Retina (tissue), 1 donor: Measurements from ENCODE around the gene SERPINA6.
"Not testable (repeated sequence)": the region's sequence is repeated elsewhere in the genome, so short reads cannot be mapped to it uniquely, and the experiment has no call there.

ENCODE experiments used
- DNase-seq: peaks from one replicate; pipeline ENCODE4 v3.0.0-alpha.2; 2016

SERPINA6 gene

GRCh38 chr14:94320243-94320642 lies 2.9 kb downstream of the SERPINA6 start:
- DNase-seq = no peak

GRCh38 chr14:94317259-94317658 lies 5.9 kb downstream of the SERPINA6 start:
- DNase-seq = no peak

DNA sequence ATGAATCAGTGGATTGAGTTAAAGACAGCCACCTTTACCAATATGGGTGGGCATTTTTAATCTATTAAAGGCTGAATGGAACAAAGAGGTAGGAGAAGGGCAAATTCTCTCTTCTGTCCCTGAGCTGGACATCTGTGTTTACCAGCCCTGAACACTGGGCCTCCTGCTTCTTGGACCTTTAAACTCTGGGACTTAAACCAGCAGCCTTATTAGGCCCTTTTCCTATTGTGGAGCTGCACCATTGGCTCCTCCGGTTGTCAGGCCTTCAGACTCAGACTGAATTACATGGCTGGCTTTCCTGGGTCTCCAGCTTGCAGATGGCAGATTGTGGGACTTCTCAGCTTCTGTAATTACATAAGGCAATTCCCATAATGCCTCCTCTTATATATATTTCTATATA lies 6.4 kb downstream of the SERPINA6 start:
- DNase-seq = no peak

GRCh38 chr14:94314890-94315289 lies 8.2 kb downstream of the SERPINA6 start:
- no peak for DNase-seq

- DNase-seq = no peak
Measured at GRCh38 chr14:94313991-94314655, 9.0 kb downstream of the SERPINA6 start.

GRCh38 chr14:94312481-94313246 lies 10.5 kb downstream of the SERPINA6 start:
- no peak for DNase-seq

- DNase-seq = no peak
Measured at GRCh38 chr14:94310248-94310647, 12.9 kb downstream of the SERPINA6 start.

GRCh38 chr14:94309721-94310120 lies 13.4 kb downstream of the SERPINA6 start:
- no peak for DNase-seq

DNA sequence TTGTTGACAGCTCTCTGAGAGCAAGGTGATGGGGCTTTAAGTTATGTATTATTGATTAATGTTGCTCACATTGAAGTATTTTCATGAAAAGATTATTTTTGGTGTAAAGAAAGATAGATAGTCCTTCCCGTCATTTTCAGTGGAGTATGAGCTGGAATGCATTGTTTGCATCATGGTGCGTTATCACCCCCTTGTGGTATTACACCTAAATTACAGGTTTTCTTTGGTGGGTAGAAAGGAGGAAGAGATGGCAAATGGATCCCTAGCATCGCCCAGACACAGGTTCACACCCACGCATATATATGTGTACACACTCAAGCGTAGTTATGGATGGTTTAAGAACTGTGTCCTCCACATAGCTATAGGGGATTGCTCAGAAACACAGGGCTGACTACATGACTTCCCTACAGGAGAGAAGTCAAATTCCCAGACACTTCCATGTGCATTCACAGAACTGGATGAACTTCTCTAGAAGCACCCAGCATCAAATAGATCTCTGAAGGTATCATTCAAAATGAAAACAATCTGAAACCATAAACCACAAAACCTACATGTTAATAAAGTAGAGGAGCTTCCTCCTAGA lies 15.6 kb downstream of the SERPINA6 start:
- DNase-seq = no peak

DNA sequence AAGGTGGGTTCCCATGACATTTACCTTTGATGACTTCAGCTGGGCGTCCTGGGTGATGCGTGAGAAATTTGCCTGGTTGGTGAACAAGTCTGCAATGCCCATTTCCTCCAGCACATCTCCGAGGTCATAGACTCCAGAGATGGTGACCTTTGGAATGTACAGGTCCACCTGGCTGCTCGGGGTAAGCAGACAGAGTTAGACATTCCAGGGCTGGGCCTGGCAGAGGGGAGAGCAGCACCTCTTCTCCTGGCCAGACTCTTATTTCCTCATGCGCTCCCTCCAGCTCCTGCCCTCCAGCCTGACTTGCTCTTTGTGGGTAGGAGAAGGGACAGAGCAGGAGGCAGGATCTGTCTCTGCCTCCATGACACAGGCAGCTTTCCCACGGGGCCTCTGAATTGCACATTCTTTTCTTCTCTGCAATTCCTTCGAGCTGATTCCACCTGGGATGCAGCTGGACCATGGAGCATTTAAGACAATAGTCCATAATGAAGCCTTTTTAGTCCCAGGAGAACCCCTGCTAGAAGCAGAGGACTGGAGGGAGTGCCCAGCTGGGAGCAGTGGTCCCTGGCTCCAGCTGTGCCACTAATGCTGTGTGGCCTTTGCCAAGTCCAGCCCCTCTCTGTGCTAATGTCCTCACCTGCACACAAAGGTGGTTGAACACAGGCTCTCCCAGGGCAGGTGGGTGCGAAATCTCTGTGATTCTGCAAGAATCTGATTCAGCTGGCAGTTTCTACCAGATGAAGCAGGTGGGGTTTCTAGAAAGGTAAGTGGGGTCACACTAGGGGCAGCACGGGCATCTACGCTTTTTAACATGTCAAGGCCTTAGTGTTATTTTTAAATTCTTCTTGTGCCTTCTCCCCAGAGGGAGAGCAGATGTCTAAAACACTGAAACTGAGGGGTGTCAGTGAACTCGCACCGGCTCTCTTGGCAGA lies 16.8 kb downstream of the SERPINA6 start:
- DNase-seq = no peak

DNA sequence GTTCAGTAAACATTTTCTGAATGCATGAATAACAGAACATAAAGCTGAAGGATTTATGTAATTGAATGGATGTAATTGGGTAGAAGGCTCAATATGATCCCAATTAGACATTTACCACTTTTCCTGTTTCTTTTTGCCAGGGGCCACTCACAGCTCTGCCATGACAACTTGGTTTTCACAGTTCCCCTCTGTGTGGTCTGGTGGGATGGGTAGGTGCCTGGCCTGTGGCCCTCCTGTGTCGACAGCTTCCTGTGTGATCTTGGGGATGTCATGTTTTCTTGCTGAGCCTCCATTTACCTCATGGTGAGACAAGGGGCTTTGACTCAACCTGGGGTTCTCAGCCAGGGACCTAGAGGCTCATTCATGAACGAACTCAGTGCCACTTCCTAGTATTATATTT lies 17.5 kb downstream of the SERPINA6 start:
- DNase-seq = no peak

GRCh38 chr14:94304243-94304642 lies 18.9 kb downstream of the SERPINA6 start:
- no peak for DNase-seq

DNA sequence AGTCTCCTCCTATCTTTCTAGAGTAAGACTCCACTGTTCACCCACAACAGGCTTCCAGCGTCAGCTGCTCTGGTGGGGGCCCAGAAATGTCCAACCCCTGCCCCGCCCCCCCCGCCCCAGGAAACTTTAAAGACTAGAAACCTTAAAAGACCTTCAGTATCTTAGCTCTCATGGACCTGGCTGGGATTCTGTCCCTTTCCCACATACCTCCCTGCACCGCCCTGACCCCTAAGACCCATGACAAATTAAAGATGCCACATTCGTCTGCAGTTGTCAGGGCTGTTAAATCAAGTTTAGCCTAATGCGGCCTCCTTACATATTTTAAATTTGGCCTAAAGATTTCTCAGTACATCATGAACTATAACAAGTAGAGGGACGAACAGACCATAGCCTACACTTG lies 20.0 kb downstream of the SERPINA6 start:
- DNase-seq = no peak

DNA sequence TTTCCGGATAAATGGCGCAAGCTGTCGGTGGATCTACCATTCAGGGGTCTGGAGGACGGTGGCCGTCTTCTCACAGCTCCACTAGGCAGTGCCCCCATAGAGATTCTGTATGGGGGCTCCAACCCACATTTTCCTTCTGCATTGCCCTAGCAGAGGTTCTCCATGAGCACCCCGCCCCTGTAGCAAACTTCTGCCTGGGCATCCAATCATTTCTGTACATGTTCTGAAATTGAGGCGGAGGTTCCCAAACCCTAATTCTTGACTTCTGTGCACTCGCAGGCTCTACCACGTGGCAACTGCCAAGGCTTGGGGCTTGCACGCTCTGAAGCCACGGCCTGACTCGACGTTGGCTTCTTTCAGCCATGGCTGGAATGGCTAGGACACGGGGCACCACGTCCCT lies 25.0 kb downstream of the SERPINA6 start:
- DNase-seq = no peak

- not testable (repeated sequence) for DNase-seq
Measured at GRCh38 chr14:94296181-94296545, 27.0 kb downstream of the SERPINA6 start.

GRCh38 chr14:94295360-94296180 lies 27.6 kb downstream of the SERPINA6 start:
- no peak for DNase-seq

- DNase-seq = no peak
Measured at GRCh38 chr14:94293578-94293924, 29.6 kb downstream of the SERPINA6 start.

DNA sequence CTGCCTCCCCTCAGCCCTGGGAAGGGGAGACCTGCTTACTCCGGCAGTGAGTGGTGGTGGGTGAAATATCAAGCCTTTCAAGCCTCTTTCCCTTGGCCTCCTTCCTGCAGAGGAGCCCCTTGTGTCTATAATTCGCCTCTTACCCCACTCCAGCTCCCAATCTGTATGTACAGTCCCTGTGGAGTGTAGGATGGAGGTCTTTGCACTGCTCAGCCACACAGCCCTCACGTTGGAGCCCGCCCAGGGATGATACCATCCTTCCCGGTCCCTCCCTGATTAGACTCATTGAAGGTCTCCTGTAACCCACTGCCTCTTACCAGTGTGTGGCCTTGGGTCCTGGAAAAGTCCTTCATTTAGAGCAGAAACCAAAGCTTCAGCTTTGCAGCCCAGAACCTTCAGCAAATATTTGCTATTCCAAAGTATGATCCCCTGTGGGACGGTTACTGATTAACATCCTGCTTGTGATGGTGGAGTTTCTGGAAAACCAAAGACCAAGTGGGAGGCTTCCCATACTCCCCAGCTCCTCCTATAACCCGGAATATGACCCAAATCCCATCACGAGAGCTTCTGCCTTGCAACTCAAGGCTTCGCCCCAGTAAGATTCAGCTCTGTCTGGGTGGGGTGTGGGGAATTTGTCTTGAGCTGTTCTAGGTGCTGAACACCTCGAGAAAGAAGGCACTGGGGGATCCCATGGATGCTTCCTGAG lies 30.1 kb downstream of the SERPINA6 start, which contains the start of gene SERPINA10:
Gene SERPINA10 (minus strand): TSS at position 397 of the 706 bp plus-strand sequence. CDS start 2,675 bp downstream, outside the sequence.
- no peak for DNase-seq

GRCh38 chr14:94292526-94292871 lies 30.6 kb downstream of the SERPINA6 start:
- DNase-seq = no peak

- DNase-seq = no peak
Measured at GRCh38 chr14:94291906-94292525, 31.1 kb downstream of the SERPINA6 start.
